CD4-positive, alpha-beta T cell treated with Interferon gamma for 1 hour (primary cell): Measurements from ENCODE around the gene YWHAQ.
"Not testable (repeated sequence)": the region's sequence is repeated elsewhere in the genome, so short reads cannot be mapped to it uniquely, and the experiment has no call there.

ENCODE experiments used
- DNase-seq: peaks from one replicate; pipeline ENCODE4 v3.0.0-alpha.2; 2020

YWHAQ gene

DNA sequence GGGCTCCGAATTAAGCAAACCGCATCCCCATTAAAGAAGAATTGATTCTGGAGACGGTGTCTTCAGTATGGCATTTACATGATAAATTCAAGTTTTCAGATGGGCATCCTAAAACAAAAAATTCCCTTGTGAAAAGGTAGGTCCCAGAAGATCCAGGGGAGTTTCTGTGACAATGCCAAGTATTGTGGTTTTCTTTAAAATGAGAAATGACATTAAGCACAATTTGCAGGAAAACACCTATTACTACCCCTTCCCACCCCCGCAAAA is 689 bp upstream of the YWHAQ start:
- DNase-seq, result no peak

DNA sequence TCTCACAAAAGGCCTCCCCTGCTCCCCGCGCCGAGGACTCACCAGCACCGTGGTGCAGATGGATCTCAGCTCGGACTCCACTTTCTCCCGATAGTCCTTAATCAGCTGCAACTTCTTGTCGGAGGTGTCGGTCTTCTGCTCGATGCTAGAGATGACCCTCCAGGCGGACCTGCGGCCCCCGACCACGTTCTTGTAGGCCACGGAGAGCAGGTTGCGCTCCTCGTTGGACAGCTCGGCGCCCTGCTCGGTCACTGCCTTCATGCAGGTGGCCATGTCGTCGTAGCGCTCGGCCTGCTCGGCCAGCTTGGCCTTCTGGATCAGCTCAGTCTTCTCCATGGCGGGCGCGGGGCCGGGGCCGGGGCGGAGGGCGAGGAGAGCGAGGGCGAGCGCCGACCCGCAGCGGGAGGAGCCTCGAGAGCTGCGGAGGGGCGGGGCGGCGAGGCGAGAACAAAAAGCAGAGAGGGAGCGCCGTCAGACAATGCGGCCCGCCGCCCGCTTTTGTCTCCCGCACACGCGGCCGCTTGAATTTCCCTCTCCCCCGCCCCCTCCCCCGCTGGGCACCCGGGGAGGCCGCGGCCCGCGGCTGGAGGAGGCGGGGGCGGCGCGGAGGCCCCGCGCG is 571 bp downstream of the YWHAQ start:
- peak; percentile 77 for DNase-seq

DNA sequence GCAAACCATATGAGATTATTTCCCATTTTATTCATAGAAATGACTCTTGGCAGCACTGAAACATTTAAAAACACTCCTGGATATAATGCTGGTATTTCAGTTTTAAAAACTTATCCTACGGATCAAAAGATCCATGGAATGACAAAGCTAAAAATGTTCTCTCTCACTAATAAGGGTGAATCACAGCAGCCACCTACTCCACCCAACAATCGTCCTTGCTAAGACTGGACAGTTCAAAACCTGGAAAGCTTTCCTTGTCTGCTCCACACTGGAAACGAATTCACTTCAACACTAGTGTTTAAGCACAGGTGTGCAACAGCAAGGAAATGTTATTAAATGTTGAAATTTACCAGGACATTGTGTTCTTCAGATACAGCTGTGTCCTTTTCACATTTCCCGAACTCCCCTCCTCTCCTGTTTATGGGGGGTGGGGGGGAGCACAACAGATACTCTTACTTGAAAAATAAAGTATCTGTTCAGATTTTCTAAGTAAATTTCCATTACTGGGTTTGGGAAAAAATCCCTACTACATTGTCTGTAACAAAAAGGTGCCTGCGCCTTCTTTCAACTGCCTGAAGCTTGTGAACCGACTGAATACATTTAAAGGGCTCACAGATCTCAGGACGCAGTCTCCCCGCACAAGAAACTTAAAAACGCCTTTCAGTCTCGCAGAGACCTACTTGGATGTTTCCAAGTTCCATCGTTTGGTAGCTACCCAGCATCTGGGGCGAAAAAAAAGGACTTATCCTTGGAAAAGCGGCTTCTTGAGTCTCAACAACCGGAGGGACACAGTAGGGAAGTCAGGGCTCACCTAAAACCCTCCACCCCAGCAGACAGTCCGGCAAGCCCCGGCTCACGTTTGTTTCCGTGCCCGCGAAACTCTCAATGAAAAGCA is 1.3 kb downstream of the YWHAQ start:
- DNase-seq, result no peak

DNA sequence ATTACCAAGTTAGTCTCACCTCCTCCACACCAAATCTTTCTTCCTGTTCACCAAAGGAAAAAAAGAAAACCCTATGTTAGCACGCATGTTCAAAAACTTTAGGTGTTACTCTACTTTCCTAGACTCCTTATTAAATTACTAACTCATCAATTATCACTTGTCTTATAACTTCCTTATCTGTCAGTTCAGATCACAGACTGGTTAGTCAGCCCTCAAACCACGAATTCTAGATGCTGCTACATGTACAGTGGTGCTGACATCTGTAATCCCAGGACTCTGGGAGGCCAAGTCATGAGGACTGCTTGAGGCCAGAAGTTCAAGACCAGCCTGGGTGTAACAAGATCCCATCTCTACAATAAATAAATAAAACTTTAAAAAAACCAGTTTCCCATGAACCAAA is 3.5 kb downstream of the YWHAQ start:
- DNase-seq, result no peak

DNA sequence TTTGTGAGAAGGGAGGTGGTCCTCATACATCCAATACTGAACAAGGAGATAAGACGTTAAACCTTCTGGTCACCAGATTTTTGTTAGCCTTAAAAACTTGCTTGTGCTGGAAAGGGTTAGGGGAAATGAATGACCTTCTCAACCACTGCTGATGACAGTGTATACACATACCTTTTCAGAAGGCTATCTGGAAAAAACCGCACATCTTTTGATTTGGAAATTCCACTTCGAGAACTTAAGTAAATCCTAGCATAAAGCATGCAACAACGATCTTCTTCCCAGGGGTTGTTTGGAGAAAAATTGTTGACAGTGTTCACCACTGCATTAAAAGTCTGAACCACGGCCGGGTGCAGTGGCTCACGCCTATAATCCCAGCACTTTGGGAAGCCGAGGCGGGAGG is 7.6 kb downstream of the YWHAQ start:
- DNase-seq, result no peak

DNA sequence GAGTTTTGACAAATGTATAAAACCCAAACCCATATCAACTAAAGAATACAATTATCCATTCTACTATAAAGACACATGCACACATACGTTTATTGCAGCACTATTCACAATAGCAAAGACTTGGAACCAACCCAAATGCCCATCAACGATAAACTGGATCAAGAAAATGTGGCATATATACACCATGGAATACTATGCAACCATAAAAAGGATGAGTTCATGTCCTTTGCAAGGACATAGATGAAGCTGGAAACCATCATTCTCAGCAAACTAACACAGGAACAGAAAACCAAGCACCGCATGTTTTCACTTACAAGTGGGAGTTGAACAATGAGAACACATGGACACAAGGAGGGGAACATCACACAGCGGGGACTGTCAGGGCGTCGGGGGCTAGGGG is 9.1 kb downstream of the YWHAQ start:
- DNase-seq, result not testable (repeated sequence)

DNA sequence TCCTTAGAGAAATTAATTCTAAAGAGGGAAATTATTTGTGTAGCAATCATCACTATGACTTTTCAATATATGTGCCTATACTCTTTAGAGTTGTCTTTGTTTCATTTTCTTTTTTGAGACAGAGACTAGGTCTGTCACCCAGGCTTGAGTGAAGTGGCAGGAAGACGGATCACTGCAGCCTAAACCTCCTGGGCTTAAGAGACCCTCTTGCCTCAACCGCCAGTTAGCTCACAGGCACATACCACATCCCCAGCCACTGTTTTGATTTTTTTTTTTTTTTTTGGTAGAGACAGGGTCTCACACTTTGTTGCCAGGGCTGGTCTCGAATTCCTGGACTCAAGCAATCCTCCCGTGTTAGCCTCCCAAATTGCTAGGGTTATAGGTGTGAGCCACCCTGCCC is 12.4 kb downstream of the YWHAQ start:
- peak; percentile 36 for DNase-seq

DNA sequence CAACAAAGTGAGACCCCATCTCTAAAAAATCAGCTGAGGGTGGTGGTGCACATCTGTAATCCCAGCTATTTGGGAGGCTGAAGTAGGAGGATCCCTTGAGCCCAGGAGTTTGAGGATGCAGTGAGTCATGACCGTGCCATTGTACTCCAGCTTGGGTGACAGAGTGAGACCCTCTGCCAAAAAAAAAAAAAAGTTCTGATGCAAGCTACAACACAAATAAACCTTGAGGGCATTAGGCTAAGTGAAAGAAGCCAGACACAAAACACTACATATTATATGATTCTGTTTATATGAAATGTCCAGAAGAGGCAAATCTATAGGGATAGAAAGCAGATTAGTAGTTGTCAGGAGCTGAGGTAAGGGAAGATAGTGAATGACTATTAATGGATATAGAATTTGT is 13.0 kb downstream of the YWHAQ start:
- DNase-seq, result no peak

DNA sequence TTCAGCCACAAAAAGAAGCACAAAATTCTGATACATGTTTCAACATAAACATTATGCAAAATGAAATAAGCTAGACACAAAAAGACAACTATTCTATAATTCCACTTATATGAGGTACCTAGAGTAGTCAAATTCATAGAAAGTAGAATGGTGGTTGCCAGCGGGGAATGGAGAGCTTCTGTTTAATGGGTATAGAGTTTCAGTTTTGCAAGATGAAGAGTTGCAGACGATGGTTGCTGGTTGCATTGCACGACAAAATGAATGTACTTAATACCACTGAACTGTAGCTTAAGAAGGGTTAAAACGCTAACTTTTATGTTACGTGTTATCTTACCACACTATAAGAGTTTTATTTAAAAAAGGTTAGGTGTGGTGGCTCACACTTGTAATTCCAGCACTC is 13.5 kb downstream of the YWHAQ start:
- no peak for DNase-seq

DNA sequence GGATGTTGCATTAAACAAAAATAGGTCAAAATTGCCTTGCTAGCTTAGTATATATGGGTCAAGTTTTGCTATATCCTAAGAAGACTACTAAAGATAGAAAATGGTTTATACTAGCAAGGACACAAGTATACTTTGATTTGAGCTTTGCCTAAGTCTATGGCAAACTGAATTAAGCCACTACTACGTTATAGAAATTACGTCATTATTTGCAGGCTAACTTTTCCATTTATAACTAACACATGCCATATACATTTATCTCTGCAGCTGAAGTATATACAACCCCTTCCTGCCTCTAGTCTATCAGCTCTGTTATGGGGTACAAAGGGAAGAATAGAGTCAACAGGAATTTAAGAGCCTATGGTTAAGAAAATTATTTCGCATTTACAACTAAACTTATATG is 16.2 kb downstream of the YWHAQ start:
- DNase-seq, result no peak

DNA sequence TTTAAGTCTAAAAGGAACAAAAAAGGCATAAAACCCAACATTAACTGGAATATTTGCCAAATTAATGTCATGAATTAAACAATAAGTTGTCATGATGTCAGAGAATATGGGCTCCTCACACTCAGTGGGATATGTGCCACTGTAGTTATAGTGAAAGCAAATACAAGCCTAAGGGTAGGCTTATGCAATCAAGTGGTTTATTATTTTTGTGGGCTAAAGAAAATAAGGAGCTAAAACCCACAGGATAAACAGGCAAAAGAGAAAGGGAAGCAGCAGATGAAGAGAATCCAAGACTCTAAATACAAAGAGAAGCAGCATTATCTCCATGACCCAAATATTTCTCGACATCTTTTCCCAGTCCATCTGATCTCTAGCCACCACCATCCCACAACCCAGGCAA is 17.5 kb downstream of the YWHAQ start:
- no peak for DNase-seq

DNA sequence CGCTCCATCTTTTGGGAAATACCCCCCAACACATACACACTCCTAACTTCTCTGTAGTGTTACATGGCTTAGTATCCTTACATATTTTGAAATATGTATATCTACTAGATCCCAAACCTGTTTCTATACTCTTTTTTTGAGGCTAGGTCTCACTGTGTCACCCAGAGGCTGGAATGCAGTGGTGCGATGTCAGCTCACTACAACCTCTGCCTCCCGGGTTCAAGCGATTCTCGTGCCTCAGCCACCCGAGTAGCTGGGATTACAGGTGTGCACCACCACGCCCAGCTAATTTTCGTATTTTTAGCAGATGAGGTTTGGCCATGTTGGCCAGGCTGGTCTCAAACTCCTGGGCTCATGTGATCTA is 19.3 kb downstream of the YWHAQ start:
- not testable (repeated sequence) for DNase-seq

DNA sequence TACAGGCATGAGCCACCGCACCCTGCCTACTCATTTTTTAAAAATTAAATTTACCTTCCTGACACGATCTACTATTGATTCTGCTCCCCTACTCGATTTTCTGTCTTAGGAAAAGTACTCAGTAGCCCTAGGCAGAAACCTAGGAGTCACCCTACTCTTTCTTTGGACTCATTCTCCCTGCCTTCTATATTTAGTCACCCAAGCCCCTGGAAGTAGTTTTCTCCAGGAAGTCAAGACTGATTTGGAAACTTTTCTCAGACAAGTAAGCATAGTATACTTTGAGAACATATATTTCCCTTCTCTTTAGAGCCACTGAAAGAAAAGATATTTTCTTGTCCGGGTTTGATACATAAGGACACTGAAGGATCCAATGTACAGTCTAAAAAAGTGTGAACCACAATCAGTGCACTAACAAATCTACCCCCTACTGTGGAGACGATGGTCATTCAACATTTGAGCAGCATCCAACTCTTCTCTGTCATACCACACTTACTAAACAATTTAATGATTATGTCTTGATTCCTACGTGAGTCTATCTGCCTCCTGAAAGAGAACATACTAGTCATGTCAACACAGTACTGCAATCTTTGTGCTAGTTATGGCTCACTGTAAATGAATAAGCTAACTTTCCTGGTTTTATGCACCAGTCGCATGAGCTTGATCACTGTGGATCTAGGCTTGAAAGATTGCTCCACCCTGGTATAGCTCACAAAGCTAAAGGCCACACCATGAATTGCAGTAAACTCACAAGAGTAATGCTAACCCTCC is 19.8 kb downstream of the YWHAQ start:
- DNase-seq, result no peak

DNA sequence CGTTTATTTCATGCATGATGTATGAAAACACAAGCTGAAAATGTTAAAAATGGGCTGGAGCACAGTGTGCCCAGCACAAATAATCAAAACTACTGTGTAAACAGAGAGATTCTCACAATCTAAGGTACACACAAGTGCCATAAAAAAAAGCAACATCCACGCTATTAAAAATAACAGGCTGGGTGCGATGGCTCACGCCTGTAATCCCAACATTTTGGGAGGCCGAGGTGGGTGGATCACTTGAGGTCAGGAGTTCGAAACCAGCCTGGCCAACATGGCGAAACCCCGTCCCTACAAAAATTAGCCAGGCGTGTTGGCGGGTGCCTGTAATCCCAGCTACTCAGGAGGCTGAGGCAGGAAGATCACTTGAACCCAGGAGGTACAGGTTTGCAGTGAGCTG is 22.3 kb downstream of the YWHAQ start:
- DNase-seq, result not testable (repeated sequence)

DNA sequence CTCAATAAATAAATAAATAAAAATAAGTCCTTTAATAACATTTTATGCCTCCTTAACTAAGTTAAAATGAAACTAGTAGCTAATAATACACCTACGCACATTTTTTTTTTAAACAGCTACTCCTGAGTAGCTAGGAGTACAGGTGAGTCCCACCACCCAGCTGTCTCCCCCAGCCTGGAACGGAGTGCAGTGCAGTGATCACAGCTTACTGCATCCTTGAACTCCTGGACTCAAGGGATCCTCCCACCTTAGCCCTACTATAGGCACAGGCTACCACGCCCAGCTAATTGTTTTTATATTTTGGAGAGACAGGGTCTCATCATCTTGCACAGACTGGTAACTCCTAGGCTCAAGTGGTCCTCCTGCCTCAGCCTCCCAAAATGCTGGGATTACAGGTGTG is 28.4 kb downstream of the YWHAQ start:
- DNase-seq, result no peak

DNA sequence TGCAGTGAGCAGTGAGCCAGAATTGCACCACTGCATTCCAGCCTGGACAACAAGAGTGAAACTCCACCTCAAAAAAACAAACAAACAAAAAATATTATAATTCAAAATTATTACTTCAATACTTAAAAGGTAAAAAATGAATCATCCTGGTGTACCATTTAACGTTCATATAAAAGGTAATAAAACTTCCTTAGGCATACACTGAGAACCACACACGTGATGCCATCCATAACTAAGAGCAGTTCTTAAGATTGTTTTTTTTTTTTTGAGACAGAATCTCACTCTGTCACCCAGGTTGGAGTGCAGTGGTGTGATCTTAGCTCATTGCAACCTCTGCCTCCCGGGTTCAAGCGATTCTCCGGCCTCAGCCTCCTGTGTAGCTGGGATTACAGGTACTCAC is 29.4 kb downstream of the YWHAQ start:
- DNase-seq, result no peak

DNA sequence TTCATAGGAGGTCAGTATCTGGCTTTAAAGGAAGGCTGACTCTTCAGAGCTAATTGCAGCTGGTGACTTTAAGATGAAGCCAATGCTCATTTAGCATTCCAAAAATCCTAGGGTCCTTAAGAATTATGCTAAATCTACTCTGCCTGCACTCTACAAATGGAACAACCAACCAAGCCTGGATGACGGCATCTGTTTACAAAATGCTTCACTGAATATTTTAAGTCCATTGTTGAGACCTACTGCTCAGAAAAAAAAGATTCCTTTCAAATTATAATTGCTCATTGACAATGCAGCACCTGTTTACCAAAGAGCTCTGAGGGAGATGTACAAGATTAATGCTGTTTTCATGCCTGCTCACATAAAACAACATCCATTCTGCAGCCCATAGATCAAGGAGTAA is 31.4 kb downstream of the YWHAQ start:
- DNase-seq, result no peak

DNA sequence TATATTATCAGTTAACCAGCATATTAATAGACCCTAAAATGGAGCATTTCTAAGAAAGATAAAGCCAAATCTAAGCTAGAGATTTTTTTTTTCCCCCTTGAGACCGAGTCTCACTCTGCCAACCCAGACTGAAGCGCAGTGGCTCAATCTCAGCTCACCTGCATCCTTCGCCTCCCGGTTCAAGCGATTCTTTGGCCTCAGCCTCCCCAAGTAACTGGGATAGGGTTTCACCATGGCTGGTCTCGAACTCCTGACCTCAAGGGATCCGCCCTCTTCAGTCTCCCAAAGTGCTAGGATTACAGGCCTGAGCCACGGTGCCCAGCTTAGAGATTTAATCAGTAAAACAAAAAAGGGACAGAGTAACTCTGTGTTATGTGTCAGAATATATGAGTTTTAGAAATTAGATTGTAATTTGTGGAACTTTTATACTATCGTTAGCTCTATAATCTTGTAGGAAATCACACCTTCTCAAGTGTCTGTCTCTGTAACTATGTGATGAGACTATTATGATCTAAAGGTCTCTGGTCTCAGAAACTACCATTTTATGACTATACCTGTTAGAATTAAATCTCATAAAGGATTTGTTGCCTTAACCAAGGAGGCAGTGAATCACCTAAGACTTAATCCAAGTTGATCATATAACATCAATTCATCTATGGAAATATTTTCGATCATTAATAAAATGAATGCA is 34.0 kb downstream of the YWHAQ start:
- DNase-seq, result no peak

DNA sequence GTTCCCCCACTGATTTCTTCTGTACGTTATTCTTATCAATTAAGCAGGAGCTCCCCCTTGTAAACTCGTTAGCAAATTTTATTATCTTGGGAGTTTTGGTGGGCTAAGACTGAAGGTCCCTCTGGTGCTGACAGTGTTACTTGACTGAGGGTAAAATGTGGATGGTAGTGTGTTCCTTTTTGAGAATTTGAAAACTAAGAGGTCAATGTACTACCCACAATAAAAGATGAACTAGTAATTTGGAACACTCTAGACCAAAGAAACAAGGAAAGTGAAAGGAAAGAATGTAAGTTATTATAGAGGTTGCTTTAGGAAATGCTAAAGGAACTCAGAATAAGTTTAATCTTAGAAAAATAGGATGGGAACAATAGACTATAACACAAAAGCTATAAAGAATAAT is 35.1 kb downstream of the YWHAQ start:
- DNase-seq, result no peak

DNA sequence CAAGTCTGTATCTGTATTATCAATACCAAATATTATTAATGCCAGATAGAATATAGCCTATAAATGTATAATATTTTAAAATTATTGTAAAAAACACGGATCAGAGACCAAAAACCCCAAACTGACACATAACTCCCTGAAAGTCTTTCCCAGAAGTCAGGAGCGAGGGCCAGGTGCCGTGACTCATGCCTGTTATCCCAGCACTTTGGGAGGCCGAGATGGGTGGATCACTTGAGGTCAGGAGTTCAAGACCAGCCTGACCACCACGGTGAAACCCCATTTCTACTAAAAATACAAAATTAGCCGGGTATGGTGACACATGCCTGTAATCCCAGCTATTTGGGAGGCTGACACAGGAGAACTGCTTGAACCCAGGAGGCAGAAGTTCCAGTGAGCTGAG is 35.5 kb downstream of the YWHAQ start:
- not testable (repeated sequence) for DNase-seq

DNA sequence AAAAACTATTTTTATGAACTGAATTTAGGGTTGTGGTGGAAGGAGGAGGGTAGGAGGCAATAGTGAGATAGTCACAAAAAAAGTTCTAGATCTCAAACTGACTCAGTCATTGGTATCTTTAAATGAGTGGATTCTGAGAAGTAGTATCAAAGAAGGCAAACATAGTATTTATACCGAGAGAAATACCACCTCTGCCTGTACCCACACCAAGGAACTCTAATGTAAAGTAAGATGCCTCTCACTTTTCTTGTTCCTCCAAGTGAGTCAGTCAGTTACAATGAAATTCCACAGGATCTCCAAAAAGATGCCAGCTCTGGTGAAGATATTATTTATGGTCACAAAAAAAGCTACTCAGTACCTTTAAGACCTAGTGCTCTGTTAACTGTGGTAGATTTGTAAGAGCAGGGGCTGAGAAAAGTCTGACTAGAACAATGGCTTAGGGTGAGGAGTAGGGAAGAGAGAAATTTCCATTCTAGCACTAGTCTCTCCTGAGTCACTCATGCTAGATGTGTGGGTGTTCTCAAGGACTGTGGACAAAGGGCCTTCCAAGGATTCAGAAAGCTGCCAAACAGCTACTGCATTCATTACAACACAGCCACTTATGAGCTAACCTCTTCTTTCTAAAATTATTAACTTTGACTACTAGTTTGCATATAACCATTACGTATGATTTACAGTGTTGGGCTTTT is 36.3 kb downstream of the YWHAQ start:
- DNase-seq, result no peak

DNA sequence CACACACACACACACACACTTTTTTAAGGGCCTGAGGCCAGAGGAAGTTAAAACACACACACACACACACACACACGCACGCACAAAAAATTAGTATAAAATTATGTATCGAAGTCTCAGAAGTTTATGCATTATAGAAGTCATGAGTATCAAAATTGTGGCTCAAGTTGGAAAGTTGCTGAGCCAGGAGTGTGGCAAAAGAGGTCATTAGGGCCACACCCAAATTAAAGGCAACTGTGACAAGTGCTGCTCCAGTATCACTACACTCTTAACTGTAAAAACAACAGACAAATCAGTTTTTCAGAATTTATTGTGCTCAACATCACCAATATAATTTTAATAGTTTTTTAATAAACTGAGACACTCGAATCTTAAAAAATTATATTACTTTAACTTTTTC is 36.9 kb downstream of the YWHAQ start:
- DNase-seq, result no peak

DNA sequence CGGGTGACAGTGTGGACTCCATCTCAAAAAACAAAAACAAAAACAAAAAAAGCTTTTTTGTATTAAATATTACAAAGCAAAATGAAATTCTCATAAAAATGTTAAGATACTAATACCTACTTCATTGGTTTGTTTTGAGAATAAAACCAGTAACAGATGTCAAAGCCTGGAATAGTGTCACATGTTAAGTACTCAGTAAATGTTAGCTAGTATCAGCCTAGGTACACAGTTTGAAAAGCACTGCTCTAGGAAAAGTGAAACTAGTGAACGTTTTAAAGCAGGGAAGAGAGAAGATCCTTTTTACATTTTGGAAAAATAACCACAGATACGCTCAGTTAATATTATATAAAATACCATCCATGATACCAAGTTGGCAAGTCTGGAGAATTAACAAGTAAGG is 38.1 kb downstream of the YWHAQ start:
- DNase-seq, result no peak
